ENCODE measurements around the gene LY6G6F. TPM values are rescaled to one million over a fixed set of nuclear protein-coding genes. Genes with fewer than 3 reads are reported as not detected.

The LY6G6F gene
- total RNA-seq, 2 experiments from 2014 or later: not detected

- ChIA-PET POLR2A (interaction anchor here (0.8 to 1.0 kb wide), 3 partner anchors 16 to 89 kb away, joined by 3 read pairs; partner anchors contain the start of gene GPANK1), CTCF (interaction anchor here (0.7 to 1.5 kb wide), 17 partner anchors 9 to 279 kb away, joined by 3 to 10 read pairs (median 3); partner anchors contain the start of genes MSH5, NELFE and SKIC2)
- Mint-ChIP-seq H3K27me3 (no peaks in the 10 kb centered on the region), H3K9me3 (no peaks in the 10 kb centered on the region), H3K36me3 (no peaks in the 10 kb centered on the region), H3K27ac (peak within 1 kb of the TSS; percentile 44), H3K4me1 (ENCODE audit: low read depth) (peaks cover 15% of the 10 kb centered on the region), H3K4me3 (peak within 1 kb of the TSS; percentile 76)
- intact Hi-C loops (cut with micrococcal nuclease): loop anchor here (1.0 to 5.0 kb wide), 3 partner anchors 58 to 272 kb away; no protein-coding TSS in a partner anchor
- peak; percentile 82 for DNase-seq
These were observed 26.2 kb upstream of the LY6G6F start, which contains the start of gene LY6G5C for GRCh38 chr6:31680226-31681134. TSS of gene LY6G5C (minus strand) at chr6:31681067. CDS start at chr6:31680373, 694 bp downstream.

- Mint-ChIP-seq H3K9me3 (no peaks in the 10 kb centered on the region), H3K36me3 (peaks cover 2% of the 10 kb centered on the region), H3K4me1 (ENCODE audit: low read depth) (peaks cover 15% of the 10 kb centered on the region), H3K4me3 (peak overlapping the region; percentile 76), H3K27ac (peak overlapping the region; percentile 44), H3K27me3 (no peaks in the 10 kb centered on the region)
- POLR2A ChIA-PET: interaction anchor here (0.5 to 1.0 kb wide), 4 partner anchors 17 to 124 kb away, joined by 3 read pairs; partner anchors contain the start of gene GPANK1
- CTCF ChIA-PET: interaction anchor here (0.7 to 1.5 kb wide), 14 partner anchors 8 to 278 kb away, joined by 3 to 10 read pairs (median 4); partner anchors contain the start of genes MSH5, NELFE and SKIC2
- intact Hi-C loops (cut with micrococcal nuclease): loop anchor here (2.0 to 5.0 kb wide), 2 partner anchors 58 to 271 kb away; no protein-coding TSS in a partner anchor
- DNase-seq: peak; percentile 67
These were observed 25.5 kb upstream of the LY6G6F start for GRCh38 chr6:31681135-31681671.

- ChIA-PET CTCF (interaction anchor here (1.1 to 2.0 kb wide), 3 partner anchors 9 to 147 kb away, joined by 3 to 7 read pairs (median 4); no protein-coding TSS in a partner anchor), POLR2A (no interaction called here)
- intact Hi-C loops (cut with micrococcal nuclease): loop anchor here (5.0 kb wide), 1 partner anchor 269 kb away; no protein-coding TSS in a partner anchor
- Mint-ChIP-seq H3K27ac (no peak overlapping the region), H3K4me1 (ENCODE audit: low read depth) (peaks cover 15% of the 10 kb centered on the region), H3K9me3 (no peaks in the 10 kb centered on the region), H3K4me3 (no peak overlapping the region), H3K27me3 (no peaks in the 10 kb centered on the region), H3K36me3 (peaks cover 8% of the 10 kb centered on the region)
- no peak for DNase-seq
These were observed 23.1 kb upstream of the LY6G6F start for GRCh38 chr6:31683591-31683990.

- POLR2A ChIA-PET: interaction anchor here (0.8 kb wide), 1 partner anchor 54 kb away, joined by 3 read pairs; the partner anchor contains the start of gene MSH5
- Mint-ChIP-seq H3K4me3 (no peak overlapping the region), H3K9me3 (no peaks in the 10 kb centered on the region), H3K36me3 (peaks cover 10% of the 10 kb centered on the region), H3K27ac (peak overlapping the region; percentile 36), H3K4me1 (ENCODE audit: low read depth) (peaks cover 9% of the 10 kb centered on the region), H3K27me3 (no peaks in the 10 kb centered on the region)
- DNase-seq: no peak
- CTCF ChIA-PET: no interaction called here
- intact Hi-C loops (cut with micrococcal nuclease): no loop called here
These were observed 20.2 kb upstream of the LY6G6F start for GRCh38 chr6:31686483-31686882.

- Mint-ChIP-seq H3K4me1 (ENCODE audit: low read depth) (peaks cover 5% of the 10 kb centered on the region), H3K36me3 (peaks cover 10% of the 10 kb centered on the region), H3K9me3 (no peaks in the 10 kb centered on the region), H3K27me3 (no peaks in the 10 kb centered on the region), H3K4me3 (no peak overlapping the region), H3K27ac (no peak overlapping the region)
- ChIA-PET POLR2A (no interaction called here), CTCF (no interaction called here)
- DNase-seq: no peak
- intact Hi-C loops (cut with micrococcal nuclease): no loop called here
These were observed 19.3 kb upstream of the LY6G6F start for GRCh38 chr6:31687321-31687720.

- ChIA-PET POLR2A (no interaction called here), CTCF (no interaction called here)
- intact Hi-C loops (cut with micrococcal nuclease): no loop called here
- DNase-seq: no peak
- H3K4me1 Mint-ChIP-seq (ENCODE audit: low read depth): peaks cover 5% of the 10 kb centered on the region
- H3K36me3 Mint-ChIP-seq: peaks cover 14% of the 10 kb centered on the region
- no peaks in the 10 kb centered on the region for H3K9me3 Mint-ChIP-seq
- H3K27ac Mint-ChIP-seq: no peak overlapping the region
- H3K27me3 Mint-ChIP-seq: no peaks in the 10 kb centered on the region
- no peak overlapping the region for H3K4me3 Mint-ChIP-seq
These were observed 18.6 kb upstream of the LY6G6F start for GRCh38 chr6:31687860-31688693.

GRCh38 chr6:31689249-31690110 lies 17.2 kb upstream of the LY6G6F start:
- peak overlapping the region; percentile 47 for H3K27ac Mint-ChIP-seq
- H3K9me3 Mint-ChIP-seq: no peaks in the 10 kb centered on the region
- ChIA-PET CTCF (interaction anchor here (0.5 to 1.6 kb wide), 9 partner anchors 8 to 143 kb away, joined by 3 to 5 read pairs (median 3); partner anchors contain the start of genes ATP6V1G2, GPANK1, LY6G5C and LY6G6D), POLR2A (no interaction called here)
- peaks cover 5% of the 10 kb centered on the region for H3K4me1 Mint-ChIP-seq (ENCODE audit: low read depth)
- intact Hi-C loops (cut with micrococcal nuclease): no loop called here
- no peak for DNase-seq
- H3K27me3 Mint-ChIP-seq: no peaks in the 10 kb centered on the region
- H3K36me3 Mint-ChIP-seq: peaks cover 20% of the 10 kb centered on the region
- H3K4me3 Mint-ChIP-seq: no peak overlapping the region

- Mint-ChIP-seq H3K36me3 (peaks cover 20% of the 10 kb centered on the region), H3K4me1 (ENCODE audit: low read depth) (peaks cover 5% of the 10 kb centered on the region), H3K4me3 (no peak overlapping the region), H3K27me3 (no peaks in the 10 kb centered on the region), H3K9me3 (no peaks in the 10 kb centered on the region), H3K27ac (peak overlapping the region; percentile 47)
- no peak for DNase-seq
- ChIA-PET CTCF (interaction anchor here (0.5 to 1.7 kb wide), 10 partner anchors 9 to 199 kb away, joined by 3 to 9 read pairs (median 4); partner anchors contain the start of genes ATP6V1G2, GPANK1, LY6G5C and LY6G6D), POLR2A (interaction anchor here (0.6 kb wide), 1 partner anchor 93 kb away, joined by 3 read pairs; no protein-coding TSS in a partner anchor)
- intact Hi-C loops (cut with micrococcal nuclease): no loop called here
These were observed 16.2 kb upstream of the LY6G6F start for GRCh38 chr6:31690231-31691077.

GRCh38 chr6:31691078-31691463 lies 15.6 kb upstream of the LY6G6F start:
- H3K36me3 Mint-ChIP-seq: peaks cover 19% of the 10 kb centered on the region
- DNase-seq: no peak
- H3K9me3 Mint-ChIP-seq: no peaks in the 10 kb centered on the region
- no peak overlapping the region for H3K4me3 Mint-ChIP-seq
- intact Hi-C loops (cut with micrococcal nuclease): no loop called here
- no peaks in the 10 kb centered on the region for H3K27me3 Mint-ChIP-seq
- no peak overlapping the region for H3K27ac Mint-ChIP-seq
- H3K4me1 Mint-ChIP-seq (ENCODE audit: low read depth): peaks cover 5% of the 10 kb centered on the region
- CTCF ChIA-PET: interaction anchor here (0.9 to 1.7 kb wide), 4 partner anchors 24 to 198 kb away, joined by 3 to 9 read pairs (median 4); partner anchors contain the start of gene LY6G6D
- POLR2A ChIA-PET: no interaction called here

GRCh38 chr6:31691564-31692108 lies 15.0 kb upstream of the LY6G6F start:
- Mint-ChIP-seq H3K9me3 (no peaks in the 10 kb centered on the region), H3K27me3 (no peaks in the 10 kb centered on the region), H3K4me1 (ENCODE audit: low read depth) (peaks cover 5% of the 10 kb centered on the region), H3K27ac (no peak overlapping the region), H3K36me3 (peaks cover 18% of the 10 kb centered on the region), H3K4me3 (no peak overlapping the region)
- intact Hi-C loops (cut with micrococcal nuclease): no loop called here
- ChIA-PET POLR2A (no interaction called here), CTCF (interaction anchor here (0.6 to 2.6 kb wide), 5 partner anchors 23 to 197 kb away, joined by 3 to 11 read pairs (median 4); partner anchors contain the start of gene LY6G6D)
- DNase-seq: no peak
